WTC11 (cell line): Measurements from ENCODE around the gene SYCP2L. TPM values are rescaled to one million over a fixed set of nuclear protein-coding genes. Genes with fewer than 3 reads are reported as not detected.
"Not testable (repeated sequence)": the region's sequence is repeated elsewhere in the genome, so short reads cannot be mapped to it uniquely, and the experiment has no call there.

Source experiments
- ATAC-seq: fragments of 200-7000 bp; cut with Tn5 transposase; 2 replicates; pipeline ENCODE4 v1.10.0; 2021; ENCODE audit warnings: mild to moderate bottlenecking, moderate library complexity
- CTCF ChIA-PET: fragments of 300-600 bp; sonication (Branson Sonifier 250); formaldehyde crosslinking; loops from one replicate; lab custom pipeline; 2021; ENCODE audit warnings: antibody characterized with exemption; lab: Charles Lee
- POLR2A ChIA-PET: fragments of 350-600 bp; sonication (Branson Sonifier 250); formaldehyde crosslinking; loops from one replicate; lab custom pipeline; 2021; ENCODE audit warnings: antibody characterized with exemption; lab: Charles Lee
- DNase-seq: peaks from one replicate; pipeline ENCODE4 v3.0.0; 2021; ENCODE audit warnings: low spot score
- H3K27ac Mint-ChIP-seq: 2 replicates; pipeline ENCODE4 v1.8.0; 2021; ENCODE audit warnings: mixed read lengths
- H3K27me3 Mint-ChIP-seq: 2 replicates; pipeline ENCODE4 v1.8.0; 2021; ENCODE audit warnings: low read depth, mild to moderate bottlenecking, moderate library complexity, mixed read lengths
- H3K36me3 Mint-ChIP-seq: 2 replicates; pipeline ENCODE4 v1.8.0; 2021; ENCODE audit warnings: mixed read lengths
- H3K4me1 Mint-ChIP-seq: 2 replicates; pipeline ENCODE4 v1.8.0; 2022; ENCODE audit warnings: mixed read lengths
- H3K4me3 Mint-ChIP-seq: 2 replicates; pipeline ENCODE4 v1.8.0; 2021; ENCODE audit warnings: mild to moderate bottlenecking, moderate library complexity, mixed read lengths
- H3K9me3 Mint-ChIP-seq: 2 replicates; pipeline ENCODE4 v1.8.0; 2021; ENCODE audit warnings: mixed read lengths
- HMGXB4 ChIP-seq: sonication (generic); formaldehyde crosslinking; IDR thresholded peaks from 2 replicates; pipeline ENCODE4 v1.8.1; 2023; ENCODE audit warnings: mild to moderate bottlenecking, moderate library complexity, missing genetic modification reagents
- NFE2L1 ChIP-seq: sonication (generic); formaldehyde crosslinking; IDR thresholded peaks from 2 replicates; pipeline ENCODE4 v1.8.1; 2023; ENCODE audit warnings: missing genetic modification reagents
- NR3C1 ChIP-seq: sonication (generic); formaldehyde crosslinking; conservative IDR thresholded peaks from 2 replicates; pipeline ENCODE4 v1.8.1; 2023; ENCODE audit warnings: low read depth, mild to moderate bottlenecking, missing genetic modification reagents
- RORB ChIP-seq: fragments of 250-450 bp; sonication (Bioruptor Pico); IDR thresholded peaks from 2 replicates; pipeline ENCODE4 v1.9.0; 2021; ENCODE audit warnings: mild to moderate bottlenecking
- TEAD1 ChIP-seq: sonication (generic); formaldehyde crosslinking; IDR thresholded peaks from 2 replicates; pipeline ENCODE4 v1.8.0; 2022; ENCODE audit warnings: mild to moderate bottlenecking, missing genetic modification reagents
- ZMAT4 ChIP-seq: fragments of 250-450 bp; sonication (Bioruptor Pico); IDR thresholded peaks from 2 replicates; pipeline ENCODE4 v1.9.0; 2021; ENCODE audit warnings: mild to moderate bottlenecking
- ZNF121 ChIP-seq: sonication (generic); formaldehyde crosslinking; IDR thresholded peaks from 2 replicates; pipeline ENCODE4 v1.8.0; 2023; ENCODE audit warnings: missing genetic modification reagents
- ZNF317 ChIP-seq: sonication (generic); formaldehyde crosslinking; IDR thresholded peaks from 2 replicates; pipeline ENCODE4 v1.8.1; 2023; ENCODE audit warnings: low read depth, mild to moderate bottlenecking, moderate library complexity, missing genetic modification reagents, borderline replicate concordance
- ZNF671 ChIP-seq: fragments of 250-450 bp; sonication (Bioruptor Pico); IDR thresholded peaks from 2 replicates; pipeline ENCODE4 v1.8.0; 2021; ENCODE audit warnings: mild to moderate bottlenecking
- total RNA-seq: library from RNA; stranded (reverse); gene quantifications from 3 replicates; pipeline ENCODE4 v1.2.3, GENCODE V29; 2021
- TF ChIP-seq, protein P1 (sequence below): sonication (generic); formaldehyde crosslinking; IDR thresholded peaks from 2 replicates; pipeline ENCODE4 v1.8.1; 2023; ENCODE audit warnings: mild to moderate bottlenecking, missing genetic modification reagents, moderate library complexity
- TF ChIP-seq, protein P2 (sequence below): sonication (generic); formaldehyde crosslinking; conservative IDR thresholded peaks from 2 replicates; pipeline ENCODE4 v1.8.1; 2022; ENCODE audit warnings: mild to moderate bottlenecking, missing genetic modification reagents
- TF ChIP-seq, protein P3 (sequence below): sonication (generic); formaldehyde crosslinking; IDR thresholded peaks from 2 replicates; pipeline ENCODE4 v1.8.1; 2022; ENCODE audit warnings: missing genetic modification reagents, borderline replicate concordance
- TF ChIP-seq, protein P4 (sequence below): sonication (generic); formaldehyde crosslinking; IDR thresholded peaks from 2 replicates; pipeline ENCODE4 v1.8.1; 2022; ENCODE audit warnings: mild to moderate bottlenecking, moderate library complexity, missing genetic modification reagents
- TF ChIP-seq, protein P5 (sequence below): sonication (generic); formaldehyde crosslinking; IDR thresholded peaks from 2 replicates; pipeline ENCODE4 v1.8.1; 2022; ENCODE audit warnings: low read depth, mild to moderate bottlenecking, moderate library complexity, missing genetic modification reagents, borderline replicate concordance

SYCP2L gene
- total RNA-seq, 1 experiment from 2014 or later, result 5.4 TPM

GRCh38 chr6:10882657-10883171 is 4.1 kb upstream of the SYCP2L start:
- peak; percentile 63 for DNase-seq
- peaks cover 90% of the 10 kb centered on the region for H3K27me3 Mint-ChIP-seq
- peak; percentile 34 for ATAC-seq
- peaks cover 25% of the 10 kb centered on the region for H3K4me1 Mint-ChIP-seq
- no peaks in the 10 kb centered on the region for H3K36me3 Mint-ChIP-seq
- H3K4me3 Mint-ChIP-seq, result peak overlapping the region; percentile 88
- no peak overlapping the region for H3K27ac Mint-ChIP-seq
- ChIA-PET CTCF (interaction anchor here (0.6 to 1.8 kb wide), 8 partner anchors 10 to 497 kb away, joined by 3 to 6 read pairs (median 3); no protein-coding TSS in a partner anchor), POLR2A (interaction anchor here (0.5 to 0.7 kb wide), 2 partner anchors 126 to 151 kb away, joined by 4 to 5 read pairs; no protein-coding TSS in a partner anchor)
- TF ChIP-seq ZNF121 (CRISPR knock-in tag) (peak; percentile 99), ZMAT4 (CRISPR knock-in tag) (no peak)
- no peaks in the 10 kb centered on the region for H3K9me3 Mint-ChIP-seq

DNA sequence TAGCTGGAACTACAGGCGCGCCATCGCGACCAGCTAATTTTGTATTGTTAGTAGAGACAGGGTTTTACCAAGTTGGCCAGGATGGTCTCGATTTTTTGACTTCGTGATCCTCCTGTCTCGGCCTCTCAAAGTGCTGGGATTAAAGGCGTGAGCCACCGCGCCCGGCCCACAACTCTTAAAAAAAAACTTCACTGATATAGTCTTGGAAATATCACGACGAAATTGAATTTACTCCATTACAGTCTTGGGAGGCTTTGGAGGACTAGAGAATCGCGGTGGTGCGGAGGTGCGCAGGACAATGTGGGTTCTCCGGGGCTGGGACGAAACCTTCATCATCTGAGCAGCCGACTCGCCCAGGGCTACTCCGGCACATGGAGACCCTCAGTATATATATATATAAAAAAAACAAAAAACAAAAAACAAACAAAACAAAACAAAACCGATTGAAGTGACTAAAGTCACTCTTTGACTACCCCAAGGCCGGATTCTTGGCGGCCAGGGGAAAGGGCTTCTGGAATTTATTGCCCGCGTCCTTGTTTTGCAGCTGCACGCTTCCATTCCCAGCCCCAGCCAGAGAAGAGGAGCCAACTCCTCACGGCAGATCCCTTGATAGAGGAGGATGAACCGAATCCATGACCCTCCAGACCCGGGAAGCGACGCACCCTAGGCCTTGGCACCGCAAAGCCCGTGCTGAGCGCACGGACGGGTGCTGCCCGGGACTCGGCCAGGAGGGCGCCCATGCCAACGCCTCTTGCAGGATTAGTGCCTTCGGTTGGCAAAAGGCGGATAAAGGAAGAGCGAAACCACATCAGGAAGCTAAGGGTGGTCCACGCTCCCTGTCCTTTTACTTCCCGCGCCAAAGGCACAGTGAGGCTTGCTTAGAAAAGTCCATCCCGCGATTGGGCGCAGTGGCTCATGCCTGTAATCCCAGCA is 3.3 kb upstream of the SYCP2L start:
- Mint-ChIP-seq H3K36me3 (no peaks in the 10 kb centered on the region), H3K27me3 (peaks cover 93% of the 10 kb centered on the region), H3K4me3 (peak overlapping the region; percentile 88), H3K4me1 (peaks cover 26% of the 10 kb centered on the region)
- POLR2A ChIA-PET, result interaction anchor here (0.5 to 0.7 kb wide), 3 partner anchors 116 to 152 kb away, joined by 4 to 5 read pairs (median 5); no protein-coding TSS in a partner anchor
- TF ChIP-seq ZNF317 (CRISPR knock-in tag) (no peak), ZNF671 (CRISPR knock-in tag) (no peak), TEAD1 (CRISPR knock-in tag) (no peak), NFE2L1 (no peak)
- TF ChIP-seq, protein P1, sequence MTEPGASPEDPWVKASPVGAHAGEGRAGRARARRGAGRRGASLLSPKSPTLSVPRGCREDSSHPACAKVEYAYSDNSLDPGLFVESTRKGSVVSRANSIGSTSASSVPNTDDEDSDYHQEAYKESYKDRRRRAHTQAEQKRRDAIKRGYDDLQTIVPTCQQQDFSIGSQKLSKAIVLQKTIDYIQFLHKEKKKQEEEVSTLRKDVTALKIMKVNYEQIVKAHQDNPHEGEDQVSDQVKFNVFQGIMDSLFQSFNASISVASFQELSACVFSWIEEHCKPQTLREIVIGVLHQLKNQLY (CRISPR knock-in tag), result no peak
- TF ChIP-seq, all 79 proteins: peak for 0
- Mint-ChIP-seq H3K9me3 (no peaks in the 10 kb centered on the region), H3K27ac (no peak overlapping the region)
- CTCF ChIA-PET, result interaction anchor here (0.7 to 1.8 kb wide), 5 partner anchors 10 to 498 kb away, joined by 3 to 6 read pairs (median 3); no protein-coding TSS in a partner anchor
- ATAC-seq (no peak), DNase-seq (no peak)

GRCh38 chr6:10884245-10884972 is 2.4 kb upstream of the SYCP2L start:
- CTCF ChIA-PET, result interaction anchor here (0.6 to 1.8 kb wide), 3 partner anchors 70 to 205 kb away, joined by 3 to 6 read pairs (median 3); no protein-coding TSS in a partner anchor
- TF ChIP-seq, protein P2, sequence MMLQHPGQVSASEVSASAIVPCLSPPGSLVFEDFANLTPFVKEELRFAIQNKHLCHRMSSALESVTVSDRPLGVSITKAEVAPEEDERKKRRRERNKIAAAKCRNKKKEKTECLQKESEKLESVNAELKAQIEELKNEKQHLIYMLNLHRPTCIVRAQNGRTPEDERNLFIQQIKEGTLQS (CRISPR knock-in tag), result no peak
- TF ChIP-seq, protein P3, sequence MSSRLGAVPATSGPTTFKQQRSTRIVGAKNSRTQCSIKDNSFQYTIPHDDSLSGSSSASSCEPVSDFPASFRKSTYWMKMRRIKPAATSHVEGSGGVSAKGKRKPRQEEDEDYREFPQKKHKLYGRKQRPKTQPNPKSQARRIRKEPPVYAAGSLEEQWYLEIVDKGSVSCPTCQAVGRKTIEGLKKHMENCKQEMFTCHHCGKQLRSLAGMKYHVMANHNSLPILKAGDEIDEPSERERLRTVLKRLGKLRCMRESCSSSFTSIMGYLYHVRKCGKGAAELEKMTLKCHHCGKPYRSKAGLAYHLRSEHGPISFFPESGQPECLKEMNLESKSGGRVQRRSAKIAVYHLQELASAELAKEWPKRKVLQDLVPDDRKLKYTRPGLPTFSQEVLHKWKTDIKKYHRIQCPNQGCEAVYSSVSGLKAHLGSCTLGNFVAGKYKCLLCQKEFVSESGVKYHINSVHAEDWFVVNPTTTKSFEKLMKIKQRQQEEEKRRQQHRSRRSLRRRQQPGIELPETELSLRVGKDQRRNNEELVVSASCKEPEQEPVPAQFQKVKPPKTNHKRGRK (CRISPR knock-in tag), result peak; percentile 83; the same call in 1 of the 2 replicates
- TF ChIP-seq HMGXB4 (CRISPR knock-in tag), result no peak
- TF ChIP-seq, protein P4, sequence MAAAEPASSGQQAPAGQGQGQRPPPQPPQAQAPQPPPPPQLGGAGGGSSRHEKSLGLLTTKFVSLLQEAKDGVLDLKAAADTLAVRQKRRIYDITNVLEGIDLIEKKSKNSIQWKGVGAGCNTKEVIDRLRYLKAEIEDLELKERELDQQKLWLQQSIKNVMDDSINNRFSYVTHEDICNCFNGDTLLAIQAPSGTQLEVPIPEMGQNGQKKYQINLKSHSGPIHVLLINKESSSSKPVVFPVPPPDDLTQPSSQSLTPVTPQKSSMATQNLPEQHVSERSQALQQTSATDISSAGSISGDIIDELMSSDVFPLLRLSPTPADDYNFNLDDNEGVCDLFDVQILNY (CRISPR knock-in tag), result no peak
- TF ChIP-seq, protein P5, sequence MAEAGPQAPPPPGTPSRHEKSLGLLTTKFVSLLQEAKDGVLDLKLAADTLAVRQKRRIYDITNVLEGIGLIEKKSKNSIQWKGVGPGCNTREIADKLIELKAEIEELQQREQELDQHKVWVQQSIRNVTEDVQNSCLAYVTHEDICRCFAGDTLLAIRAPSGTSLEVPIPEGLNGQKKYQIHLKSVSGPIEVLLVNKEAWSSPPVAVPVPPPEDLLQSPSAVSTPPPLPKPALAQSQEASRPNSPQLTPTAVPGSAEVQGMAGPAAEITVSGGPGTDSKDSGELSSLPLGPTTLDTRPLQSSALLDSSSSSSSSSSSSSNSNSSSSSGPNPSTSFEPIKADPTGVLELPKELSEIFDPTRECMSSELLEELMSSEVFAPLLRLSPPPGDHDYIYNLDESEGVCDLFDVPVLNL (CRISPR knock-in tag), result no peak
- no peak for TF ChIP-seq RORB (CRISPR knock-in tag)
- TF ChIP-seq NR3C1 (CRISPR knock-in tag), result no peak

GRCh38 chr6:10886365-10886690 is 524 bp upstream of the SYCP2L start:
- H3K27me3 Mint-ChIP-seq, result peaks cover 67% of the 10 kb centered on the region

More at GRCh38 chr6:10884245-10884972, 2.4 kb upstream of the SYCP2L start:
- ATAC-seq (no peak), DNase-seq (no peak)
- POLR2A ChIA-PET, result no interaction called here
- Mint-ChIP-seq H3K4me3 (peak overlapping the region; percentile 88), H3K27ac (no peak overlapping the region), H3K36me3 (no peaks in the 10 kb centered on the region), H3K4me1 (peaks cover 26% of the 10 kb centered on the region), H3K9me3 (no peaks in the 10 kb centered on the region), H3K27me3 (peaks cover 86% of the 10 kb centered on the region)

More at GRCh38 chr6:10886365-10886690, 524 bp upstream of the SYCP2L start:
- peak overlapping the region; percentile 91 for H3K4me3 Mint-ChIP-seq
- CTCF ChIA-PET, result interaction anchor here (0.6 to 2.5 kb wide), 34 partner anchors 11 to 552 kb away, joined by 3 to 20 read pairs (median 4); partner anchors contain the start of gene MAK
- H3K9me3 Mint-ChIP-seq, H3K36me3 Mint-ChIP-seq, POLR2A ChIA-PET, ATAC-seq, DNase-seq: not testable (repeated sequence)
- peaks cover 26% of the 10 kb centered on the region for H3K4me1 Mint-ChIP-seq
- H3K27ac Mint-ChIP-seq, result peak overlapping the region; percentile 97; the same call in 1 of the 2 replicates
